Measurements from ENCODE around the gene DTX3.

Gene DTX3

DNA sequence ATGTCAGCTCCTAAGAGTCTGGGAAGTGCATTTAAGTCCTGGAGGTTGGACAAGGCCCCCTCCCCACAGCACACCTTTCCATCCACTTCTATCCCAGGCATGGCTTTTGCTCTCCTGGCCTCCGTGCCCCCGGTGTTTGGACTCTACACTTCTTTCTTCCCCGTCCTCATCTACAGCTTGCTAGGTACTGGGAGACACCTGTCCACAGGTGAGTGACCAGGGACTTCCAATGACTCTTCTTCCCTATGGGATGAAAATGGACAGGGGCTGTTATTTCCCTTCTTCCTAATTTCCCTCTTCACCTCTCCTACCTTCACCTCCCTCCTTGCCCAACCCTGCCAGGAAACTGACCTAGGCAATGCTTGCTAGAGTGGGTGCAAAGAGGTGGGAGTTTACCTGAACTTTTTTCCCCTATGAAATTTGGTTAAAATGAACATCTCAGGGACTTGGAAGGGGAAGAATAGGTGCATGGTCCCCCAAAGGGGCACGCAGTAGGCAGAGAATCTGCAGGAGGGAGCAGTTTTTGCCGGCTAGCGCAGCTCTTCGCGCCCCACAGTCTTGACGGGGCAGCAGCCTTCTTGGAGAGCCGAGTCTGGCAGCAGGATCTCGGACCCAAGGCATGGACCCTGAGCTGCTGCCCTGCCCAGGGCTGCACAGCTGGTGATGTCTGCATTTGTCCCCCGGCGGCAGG lies 15.8 kb downstream of the DTX3 start:
- no peak for DNase-seq (ENCODE audit: low read depth)

DNA sequence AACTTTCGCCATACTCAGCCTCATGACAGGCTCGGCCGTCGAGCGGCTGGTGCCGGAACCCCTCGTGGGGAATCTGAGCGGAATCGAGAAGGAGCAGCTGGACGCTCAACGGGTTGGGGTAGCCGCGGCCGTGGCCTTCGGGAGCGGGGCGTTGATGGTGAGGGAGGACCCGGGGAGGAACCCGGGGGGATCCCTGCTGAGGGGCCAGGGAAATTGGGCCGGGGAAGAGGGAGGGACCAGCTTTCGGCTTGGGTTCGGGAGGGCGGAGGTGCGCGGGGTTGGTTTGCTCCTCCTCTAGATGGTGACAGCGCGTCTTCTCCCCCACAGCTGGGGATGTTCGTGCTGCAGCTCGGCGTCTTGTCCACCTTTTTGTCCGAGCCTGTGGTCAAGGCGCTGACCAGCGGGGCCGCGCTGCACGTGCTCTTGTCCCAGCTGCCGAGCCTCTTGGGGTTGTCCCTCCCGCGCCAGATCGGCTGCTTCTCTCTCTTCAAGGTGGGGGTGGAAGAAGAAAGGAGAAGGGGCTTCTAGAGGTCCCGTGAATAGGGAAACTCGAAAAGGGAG lies 16.4 kb downstream of the DTX3 start:
- no peak for DNase-seq (ENCODE audit: low read depth)

DNA sequence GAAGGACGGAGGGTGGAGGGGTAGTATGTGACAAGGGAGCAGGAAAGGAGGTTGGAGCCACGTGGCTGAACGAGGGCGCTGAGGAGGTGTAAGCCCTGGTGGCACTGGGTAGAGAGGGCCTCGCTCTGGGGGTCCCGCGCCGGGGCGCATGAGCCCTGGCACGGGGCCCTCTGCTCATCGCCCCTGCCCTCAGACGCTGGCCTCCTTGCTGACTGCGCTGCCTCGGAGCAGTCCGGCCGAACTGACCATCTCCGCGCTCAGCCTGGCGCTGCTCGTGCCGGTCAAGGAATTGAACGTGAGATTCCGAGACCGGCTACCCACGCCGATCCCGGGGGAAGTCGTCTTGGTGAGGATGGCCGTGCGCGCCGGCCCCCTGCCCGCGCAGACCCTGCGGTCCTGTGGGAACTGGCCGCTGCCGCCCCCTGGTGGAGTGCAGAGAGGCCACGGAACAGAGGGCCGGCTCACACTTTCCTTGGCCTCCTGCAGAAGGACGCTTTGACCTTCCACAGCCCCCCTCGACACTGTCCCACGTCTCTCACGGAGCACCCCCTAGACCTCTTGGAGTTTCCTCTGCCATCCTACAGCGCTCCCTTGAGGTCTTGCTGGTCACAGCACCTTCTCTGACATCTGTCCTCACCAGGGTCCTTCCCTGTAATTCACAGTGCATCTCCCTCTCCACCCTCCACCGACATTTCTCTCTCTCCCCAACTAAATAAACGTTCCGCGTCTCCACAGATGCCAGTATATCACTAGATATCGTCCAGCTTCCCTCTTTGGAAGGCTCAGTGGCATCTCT lies 17.1 kb downstream of the DTX3 start:
- DNase-seq (ENCODE audit: low read depth) = peak; percentile 36

GRCh38 chr12:57622293-57623245 lies 17.9 kb downstream of the DTX3 start:
- no peak for DNase-seq (ENCODE audit: low read depth)

DNA sequence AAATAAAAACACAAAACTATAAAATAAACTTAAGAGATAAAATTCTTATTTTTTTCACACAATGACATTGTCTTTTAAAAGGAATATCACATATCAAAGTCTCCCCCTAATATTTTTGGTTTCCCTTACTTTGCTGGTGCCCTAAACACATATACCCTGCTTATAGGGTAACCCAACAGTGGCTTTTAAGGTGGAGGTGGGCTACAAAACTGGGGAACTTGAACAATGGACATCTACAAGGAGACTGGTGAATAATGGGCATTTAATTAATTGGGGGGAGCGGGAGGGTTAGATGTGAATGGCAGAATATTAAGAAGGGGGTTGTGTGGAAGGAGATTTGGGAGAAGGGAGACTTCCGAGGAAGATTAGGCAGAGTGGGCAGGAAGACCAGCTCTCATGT lies 18.8 kb downstream of the DTX3 start:
- DNase-seq (ENCODE audit: low read depth) = no peak

DNA sequence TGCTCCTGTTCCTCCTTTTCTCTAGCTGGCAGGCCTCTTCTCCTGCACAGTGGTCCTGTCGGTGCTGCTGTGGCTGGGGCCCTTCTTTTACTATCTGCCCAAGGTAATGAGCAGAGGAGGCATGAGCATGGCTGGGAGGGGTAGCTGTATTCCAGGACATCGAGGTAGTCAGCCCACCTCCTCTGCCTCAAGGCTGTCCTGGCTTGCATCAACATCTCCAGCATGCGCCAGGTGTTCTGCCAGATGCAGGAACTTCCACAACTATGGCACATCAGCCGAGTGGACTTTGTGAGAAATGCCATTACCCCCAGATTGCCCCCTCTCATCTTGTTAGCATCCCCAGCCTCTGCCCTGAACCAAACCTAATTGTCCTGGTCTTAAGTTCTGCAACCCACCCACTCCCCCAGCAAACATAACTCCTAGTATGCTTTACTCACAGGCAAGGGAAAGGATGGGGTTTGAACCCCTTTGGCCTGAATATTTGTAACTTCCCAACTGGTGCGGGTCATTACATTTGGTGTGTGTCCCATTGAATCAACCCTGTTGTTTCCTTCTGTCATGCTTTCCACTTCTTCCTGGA lies 19.3 kb downstream of the DTX3 start:
- DNase-seq (ENCODE audit: low read depth) = no peak

DNA sequence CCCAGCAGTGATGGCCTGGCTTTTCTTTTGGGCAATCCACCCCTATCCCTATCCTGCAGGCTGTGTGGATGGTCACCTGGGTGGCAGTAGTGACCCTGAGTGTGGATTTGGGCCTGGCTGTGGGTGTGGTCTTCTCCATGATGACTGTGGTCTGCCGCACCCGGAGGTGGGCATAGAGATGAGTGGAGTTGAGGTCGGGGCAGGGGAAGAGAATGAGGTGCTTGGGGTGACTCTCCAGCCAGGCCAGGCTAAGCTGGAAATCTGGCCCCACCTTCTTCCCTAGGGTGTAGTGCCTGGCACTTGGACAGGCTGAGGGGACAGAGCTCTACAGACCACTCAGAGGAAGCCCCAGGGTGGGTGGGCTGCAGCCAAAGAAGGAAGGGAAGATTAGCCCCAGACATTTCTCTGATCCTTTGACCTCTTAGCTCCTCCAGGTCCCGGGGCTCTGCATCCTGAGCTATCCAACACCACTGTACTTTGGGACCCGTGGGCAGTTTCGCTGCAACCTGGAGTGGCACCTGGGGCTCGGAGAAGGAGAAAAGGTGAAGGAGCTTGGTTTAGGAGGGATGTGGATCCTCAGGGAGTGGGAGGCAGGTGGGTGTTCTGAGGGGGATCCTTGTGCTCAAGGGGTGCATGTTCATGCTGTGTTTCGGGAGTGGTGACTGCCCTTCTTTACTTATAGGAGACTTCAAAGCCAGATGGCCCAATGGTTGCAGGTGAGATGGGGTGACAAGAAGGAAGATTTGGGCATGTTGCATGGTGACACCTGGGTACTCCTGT lies 20.0 kb downstream of the DTX3 start:
- no peak for DNase-seq (ENCODE audit: low read depth)

GRCh38 chr12:57625261-57626032 lies 20.8 kb downstream of the DTX3 start:
- no peak for DNase-seq (ENCODE audit: low read depth)

DNA sequence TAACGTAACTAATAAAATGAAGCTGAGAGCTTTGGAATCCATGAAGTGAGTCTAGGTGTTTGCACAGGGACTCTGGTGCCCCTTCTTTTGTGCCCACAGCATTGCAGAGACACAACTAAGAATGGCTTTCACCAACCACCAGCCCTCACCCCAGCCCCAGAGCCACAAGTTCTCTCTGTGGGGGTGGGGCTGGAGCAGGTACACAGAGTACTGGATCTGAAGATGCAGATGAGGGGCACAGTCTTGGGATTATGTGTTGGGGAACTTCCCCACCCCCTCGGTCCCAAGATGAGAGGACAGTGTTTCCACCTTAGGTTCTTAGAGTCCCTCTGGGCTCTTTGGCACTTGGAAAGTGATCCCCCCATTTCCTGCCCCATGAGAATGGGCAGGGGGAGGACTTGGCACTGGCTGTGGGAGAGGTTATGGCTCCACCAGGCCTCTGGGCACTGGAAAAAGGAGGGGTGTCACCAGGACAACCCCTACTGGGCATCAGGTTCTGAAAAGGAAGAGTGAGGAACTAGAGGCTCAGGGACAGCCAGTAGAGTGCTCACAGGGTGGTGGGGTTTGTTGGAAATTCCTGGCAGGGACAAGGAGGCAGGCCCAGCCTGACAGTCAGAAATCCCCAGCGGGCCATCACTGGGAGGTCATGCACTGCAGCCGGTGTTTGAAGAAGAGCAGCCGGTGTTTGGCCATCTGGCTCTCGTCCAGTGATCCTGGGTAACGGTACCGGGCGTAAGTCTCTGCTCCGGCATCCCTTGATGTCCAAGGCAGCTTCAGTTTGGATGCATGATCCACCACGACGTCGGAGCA lies 21.7 kb downstream of the DTX3 start:
- no peak for DNase-seq (ENCODE audit: low read depth)

- DNase-seq (ENCODE audit: low read depth) = no peak
These were observed 22.4 kb downstream of the DTX3 start for GRCh38 chr12:57626921-57627445.

- no peak for DNase-seq (ENCODE audit: low read depth)
These were observed 23.1 kb downstream of the DTX3 start for GRCh38 chr12:57627501-57628279.

- no peak for DNase-seq (ENCODE audit: low read depth)
These were observed 23.9 kb downstream of the DTX3 start for GRCh38 chr12:57628280-57629191.

- no peak for DNase-seq (ENCODE audit: low read depth)
These were observed 25.4 kb downstream of the DTX3 start for GRCh38 chr12:57629897-57630471.

DNA sequence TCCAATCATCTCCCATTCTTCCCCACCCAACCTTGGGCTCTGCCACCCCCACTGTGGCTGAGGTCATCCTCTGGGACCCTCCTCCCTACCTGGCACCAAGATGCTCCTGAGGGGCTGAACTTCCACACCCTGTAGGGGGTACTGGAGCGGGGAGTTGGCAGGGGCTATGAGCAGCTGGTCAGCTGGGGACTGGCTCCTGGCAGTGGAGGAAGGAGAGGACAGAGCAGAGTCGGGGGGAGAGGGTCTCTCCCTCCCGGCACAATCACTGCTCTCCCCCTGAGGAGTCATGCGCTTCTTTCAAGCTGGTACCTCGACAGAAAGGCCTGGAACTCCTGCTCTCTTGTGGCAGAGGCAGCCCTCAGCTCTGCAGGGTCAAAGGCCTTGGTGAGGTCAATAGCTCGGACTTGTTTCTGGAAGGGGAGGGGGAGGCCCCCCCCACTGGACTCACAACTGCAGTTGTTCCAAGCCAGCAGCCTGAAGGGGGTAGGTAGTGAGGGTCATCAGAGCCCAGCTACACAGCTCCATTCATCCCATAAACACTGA lies 26.3 kb downstream of the DTX3 start:
- DNase-seq (ENCODE audit: low read depth) = no peak

DNA sequence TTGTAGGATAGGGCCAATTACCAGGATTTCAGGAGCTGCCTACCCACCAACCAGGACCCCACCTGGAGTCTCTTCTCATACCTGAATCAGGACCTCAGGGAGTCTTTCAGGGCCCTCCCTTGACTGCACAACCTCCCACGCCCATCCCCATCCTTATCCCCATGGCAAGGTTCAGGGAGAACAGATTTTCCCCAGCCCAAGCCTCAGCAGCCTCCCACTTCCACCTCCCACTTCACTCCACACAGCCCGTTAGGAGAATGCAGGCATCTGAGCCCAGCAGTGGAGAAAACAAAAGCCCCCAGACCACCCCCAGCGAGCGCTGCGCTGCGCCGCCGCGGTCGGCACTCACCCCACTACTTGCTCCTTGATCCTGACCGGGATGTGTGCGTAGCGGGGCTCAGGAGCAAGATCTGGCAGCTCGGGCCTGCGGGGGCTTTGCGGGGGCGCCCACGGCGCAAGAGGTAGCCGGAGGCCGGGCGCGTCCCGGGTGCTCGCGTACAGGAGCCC lies 27.0 kb downstream of the DTX3 start:
- DNase-seq (ENCODE audit: low read depth) = no peak

Measured in stimulated activated CD8-positive, alpha-beta memory T cell treated with anti-CD3 and anti-CD28 coated beads, Interleukin-12 subunit alpha, Interleukin-12 subunit beta, amount 100 ng/mL, for 4 hours (primary cell).